Loucy (cell line): Measurements from ENCODE around the gene TPK1.
"Not testable (repeated sequence)": the region's sequence is repeated elsewhere in the genome, so short reads cannot be mapped to it uniquely, and the experiment has no call there.

Experiments used
- EZH2phosphoT487 ChIP-seq: fragments of 200-600 bp; IDR thresholded peaks from 2 replicates; pipeline ENCODE4 v1.6.1; 2018; ENCODE audit warnings: antibody characterized with exemption, mild to moderate bottlenecking, moderate library complexity, borderline replicate concordance
- TF ChIP-seq, protein P1 (sequence below): fragments of 200-600 bp; sonication (generic); conservative IDR thresholded peaks from 2 replicates; pipeline ENCODE4 v1.5.1; 2014; ENCODE audit warnings: mild to moderate bottlenecking, antibody characterized with exemption, low read length

- TF ChIP-seq, protein P1, sequence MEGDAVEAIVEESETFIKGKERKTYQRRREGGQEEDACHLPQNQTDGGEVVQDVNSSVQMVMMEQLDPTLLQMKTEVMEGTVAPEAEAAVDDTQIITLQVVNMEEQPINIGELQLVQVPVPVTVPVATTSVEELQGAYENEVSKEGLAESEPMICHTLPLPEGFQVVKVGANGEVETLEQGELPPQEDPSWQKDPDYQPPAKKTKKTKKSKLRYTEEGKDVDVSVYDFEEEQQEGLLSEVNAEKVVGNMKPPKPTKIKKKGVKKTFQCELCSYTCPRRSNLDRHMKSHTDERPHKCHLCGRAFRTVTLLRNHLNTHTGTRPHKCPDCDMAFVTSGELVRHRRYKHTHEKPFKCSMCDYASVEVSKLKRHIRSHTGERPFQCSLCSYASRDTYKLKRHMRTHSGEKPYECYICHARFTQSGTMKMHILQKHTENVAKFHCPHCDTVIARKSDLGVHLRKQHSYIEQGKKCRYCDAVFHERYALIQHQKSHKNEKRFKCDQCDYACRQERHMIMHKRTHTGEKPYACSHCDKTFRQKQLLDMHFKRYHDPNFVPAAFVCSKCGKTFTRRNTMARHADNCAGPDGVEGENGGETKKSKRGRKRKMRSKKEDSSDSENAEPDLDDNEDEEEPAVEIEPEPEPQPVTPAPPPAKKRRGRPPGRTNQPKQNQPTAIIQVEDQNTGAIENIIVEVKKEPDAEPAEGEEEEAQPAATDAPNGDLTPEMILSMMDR: not testable (repeated sequence)
- TF ChIP-seq EZH2phosphoT487: not testable (repeated sequence)
These were observed 408.3 kb downstream of the TPK1 start for GRCh38 chr7:144427539-144427938.
